SK-N-SH (cell line): ENCODE data around the gene IL13. TPM values are rescaled to one million over a fixed set of nuclear protein-coding genes. Genes with fewer than 3 reads are reported as not detected.

Experiments
- CTCF ChIA-PET: fragments of 300-600, 350-600 bp; formaldehyde crosslinking; extraction: SDS; loops from one replicate; lab custom pipeline; 2021; lab: Yijun Ruan, JAX
- POLR2A ChIA-PET: fragments of 350-600 bp; sonication (Branson Sonifier 250); formaldehyde crosslinking; extraction: SDS; loops from one replicate; lab custom pipeline; 2020; ENCODE audit warnings: antibody characterized with exemption, inconsistent platforms; lab: Yijun Ruan, JAX
- DNase-seq: peaks from one replicate; pipeline ENCODE4 v3.0.0; 2012
- H2AFZ ChIP-seq: fragments of 200-600 bp; sonication (generic); 2 replicates; pipeline ENCODE4 v1.8.1; 2016; ENCODE audit warnings: antibody characterized with exemption, mild to moderate bottlenecking, low read depth
- H3F3A ChIP-seq: fragments of 200-600 bp; sonication (generic); replicated peaks from 2 replicates; pipeline ENCODE3; 2016; ENCODE audit warnings: antibody characterized with exemption, mild to moderate bottlenecking; ENCODE audit not compliant: insufficient read depth
- H3K27ac ChIP-seq, 2 experiments: fragments of 200-500 bp in 1 of 2; fragments of 200-600 bp in 1 of 2; sonication (Bioruptor generic) in 1 of 2; sonication (generic), shearing (Covaris generic) in 1 of 2; 2 replicates each; pipeline versions ENCODE4 v1.5.1 to v1.6.1; 2014 to 2016; ENCODE audit warnings: low read depth in 2 of 2, inconsistent platforms in 1 of 2, low read length in 1 of 2, mild to moderate bottlenecking in 1 of 2, mixed read lengths in 1 of 2
- H3K27me3 ChIP-seq: fragments of 200-600 bp; sonication (generic), shearing (Covaris generic); 2 replicates; pipeline ENCODE4 v1.6.1; 2016; ENCODE audit warnings: mixed run types; ENCODE audit not compliant: insufficient read depth
- H3K36me3 ChIP-seq, 2 experiments: fragments of 200-500 bp in 1 of 2; fragments of 200-600 bp in 1 of 2; sonication (Bioruptor generic) in 1 of 2; sonication (generic) in 1 of 2; replicated peaks in 1 of 2; 2 replicates each; pipeline versions ENCODE3 to v1.5.1; 2014 to 2016; ENCODE audit warnings: low read length in 1 of 2, mild to moderate bottlenecking in 1 of 2; ENCODE audit not compliant: insufficient read depth in 2 of 2, control insufficient read depth in 1 of 2
- H3K4me1 ChIP-seq, 2 experiments: fragments of 200-500 bp in 1 of 2; fragments of 200-600 bp in 1 of 2; sonication (Bioruptor generic) in 1 of 2; sonication (generic), shearing (Covaris generic) in 1 of 2; 2 replicates each; pipeline versions ENCODE4 v1.5.1 to v1.6.1; 2014 to 2016; ENCODE audit warnings: low read depth in 1 of 2, low read length in 1 of 2, mixed run types in 1 of 2; ENCODE audit not compliant: insufficient read depth in 2 of 2, control insufficient read depth in 1 of 2
- H3K4me2 ChIP-seq: fragments of 200-600 bp; sonication (generic), shearing (Covaris generic); 2 replicates; pipeline ENCODE4 v1.6.1; 2017; ENCODE audit warnings: mixed run types
- H3K4me3 ChIP-seq, 2 experiments: fragments of 200-500 bp in 1 of 2; fragments of 200-600 bp in 1 of 2; sonication (Bioruptor generic) in 1 of 2; sonication (generic), shearing (Covaris generic) in 1 of 2; 2 replicates each; pipeline versions ENCODE4 v1.5.1 to v1.8.1; 2014 to 2016; ENCODE audit warnings: low read depth in 2 of 2, inconsistent platforms in 1 of 2, low read length in 1 of 2, mild to moderate bottlenecking in 1 of 2, mixed read lengths in 1 of 2, moderate library complexity in 1 of 2
- H3K79me2 ChIP-seq: fragments of 200-600 bp; sonication (generic); 2 replicates; pipeline ENCODE4 v1.8.1; 2017; ENCODE audit warnings: mild to moderate bottlenecking; ENCODE audit not compliant: insufficient read depth
- H3K9ac ChIP-seq: fragments of 200-600 bp; sonication (generic); 2 replicates; pipeline ENCODE4 v1.6.1; 2017; ENCODE audit warnings: mixed run types
- H3K9me2 ChIP-seq: fragments of 200-600 bp; sonication (generic); 2 replicates; pipeline ENCODE4 v1.6.1; 2017; ENCODE audit warnings: mixed run types
- H3K9me3 ChIP-seq: fragments of 200-600 bp; sonication (generic); 2 replicates; pipeline ENCODE4 v1.6.1; 2017; ENCODE audit warnings: mixed run types, mild to moderate bottlenecking, moderate library complexity
- H4K20me1 ChIP-seq: fragments of 200-600 bp; sonication (generic); 2 replicates; pipeline ENCODE4 v1.6.1; 2017; ENCODE audit warnings: mild to moderate bottlenecking, mixed run types; ENCODE audit not compliant: insufficient read depth
- CHD2 ChIP-seq: fragments of 150-350 bp; IDR thresholded peaks from 2 replicates; pipeline ENCODE4 v1.6.1; 2018; ENCODE audit warnings: low read length; ENCODE audit not compliant: partially characterized antibody
- ELF1 ChIP-seq: IDR thresholded peaks from 2 replicates; pipeline ENCODE4 v1.4.0; 2012
- EP300 ChIP-seq, 2 experiments: IDR thresholded peaks; 2 replicates each; pipeline versions ENCODE4 v1.4.0 to v1.6.1; 2012; ENCODE audit warnings: borderline replicate concordance in 1 of 2, low read depth in 1 of 2, low read length in 1 of 2
- FOSL2 ChIP-seq: IDR thresholded peaks from 2 replicates; pipeline ENCODE4 v1.4.0; 2012; ENCODE audit warnings: low read depth, mild to moderate bottlenecking, moderate library complexity, borderline replicate concordance
- FOXM1 ChIP-seq: IDR thresholded peaks from 2 replicates; pipeline ENCODE4 v1.4.0; 2012; ENCODE audit warnings: low read depth, mild to moderate bottlenecking
- GABPA ChIP-seq: IDR thresholded peaks from 2 replicates; pipeline ENCODE4 v1.4.0; 2012; ENCODE audit warnings: low read depth, mild to moderate bottlenecking
- GATA2 ChIP-seq: sonication (generic); formaldehyde crosslinking; IDR thresholded peaks from 2 replicates; pipeline ENCODE4 v1.5.0; 2020; ENCODE audit warnings: mild to moderate bottlenecking, missing genetic modification reagents
- MXI1 ChIP-seq: IDR thresholded peaks from 2 replicates; pipeline ENCODE4 v1.6.1; 2012; ENCODE audit warnings: mild to moderate bottlenecking, low read depth, low read length, improper control_type of control experiment
- NFIC ChIP-seq: IDR thresholded peaks from 2 replicates; pipeline ENCODE4 v1.4.0; 2012; ENCODE audit warnings: borderline replicate concordance
- RCOR1 ChIP-seq: fragments of 150-350 bp; IDR thresholded peaks from 2 replicates; pipeline ENCODE4 v1.6.1; 2017; ENCODE audit warnings: antibody characterized with exemption, low read length
- RFX5 ChIP-seq: IDR thresholded peaks from 2 replicates; pipeline ENCODE4 v1.6.1; 2012; ENCODE audit warnings: mild to moderate bottlenecking, improper control_type of control experiment, low read length
- RXRA ChIP-seq: IDR thresholded peaks from 2 replicates; pipeline ENCODE4 v1.4.0; 2012; ENCODE audit warnings: low read depth, mild to moderate bottlenecking, borderline replicate concordance
- YY1 ChIP-seq: IDR thresholded peaks from 2 replicates; pipeline ENCODE4 v1.4.0; 2012; ENCODE audit warnings: low read depth, mild to moderate bottlenecking
- WGBS: methylation state at CpG from one replicate; pipeline ENCODE4 v1.1.6; 2017; ENCODE audit warnings: low lambda C conversion rate; 5-methylcytosine and 5-hydroxymethylcytosine counted together
- polyA plus RNA-seq, 3 experiments: library from polyadenylated mRNA; depleted of rRNA; stranded (reverse); fragments of >200 nt; gene quantifications; 2 replicates each; pipeline ENCODE4 v1.2.3, GENCODE V29; 2012
- TF ChIP-seq, protein P1 (sequence below): IDR thresholded peaks from 2 replicates; pipeline ENCODE4 v1.4.0; 2012; ENCODE audit warnings: low read depth
- TF ChIP-seq, protein P2 (sequence below): fragments of 200-600 bp; sonication (generic); IDR thresholded peaks from 2 replicates; pipeline ENCODE4 v1.6.1; 2017; ENCODE audit warnings: antibody characterized with exemption, mild to moderate bottlenecking, moderate library complexity
- TF ChIP-seq, protein P3 (sequence below): IDR thresholded peaks from 2 replicates; pipeline ENCODE4 v1.4.0; 2012; ENCODE audit warnings: low read depth, borderline replicate concordance

The IL13 gene
- polyA plus RNA-seq, 1 of the 3 experiments (the other 2 are of a cell fraction), result 0.08 TPM

DNA sequence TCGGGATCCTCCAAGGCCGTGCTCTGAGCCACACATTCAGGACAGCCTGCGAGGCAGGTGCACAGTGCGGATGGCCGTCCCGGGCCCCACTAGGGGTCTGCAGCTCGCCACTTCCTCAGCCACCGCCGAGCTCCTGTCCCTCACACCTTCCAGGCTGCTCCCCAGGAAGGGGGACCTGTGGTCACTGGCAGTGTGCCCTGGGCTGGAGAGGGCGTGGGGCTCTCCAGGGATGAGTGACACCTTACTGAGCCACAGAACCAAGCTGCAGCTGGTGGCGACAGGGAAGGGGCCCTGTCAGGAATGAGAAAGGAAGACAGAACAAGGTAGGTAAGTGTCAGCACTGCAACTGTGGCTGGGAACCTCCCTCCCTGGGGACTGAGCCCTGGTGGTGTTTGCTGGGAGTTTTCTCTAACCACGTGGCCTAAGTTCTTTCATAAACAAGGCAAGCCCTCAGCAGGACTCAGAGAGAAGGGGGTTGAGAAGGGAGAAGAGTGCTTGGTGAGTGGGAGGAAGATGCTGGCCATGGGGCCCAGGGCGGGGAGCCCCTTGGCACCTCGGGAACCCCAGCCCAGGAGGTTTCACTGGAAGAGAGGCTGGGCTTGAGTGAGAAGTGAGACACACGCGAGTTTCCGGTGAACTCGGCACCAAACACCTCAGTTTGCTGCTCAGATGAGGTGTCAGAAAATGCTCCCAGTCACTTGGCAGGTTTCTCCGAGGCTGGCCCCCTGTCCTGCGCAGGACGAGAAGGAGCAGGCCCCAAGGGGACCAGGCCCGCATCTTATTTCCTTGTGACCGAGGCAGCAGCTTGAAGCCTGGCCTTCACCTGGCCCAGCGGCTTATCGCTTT is 5.2 kb downstream of the IL13 start:
- no peak overlapping the region for H3K4me2 ChIP-seq
- no peaks in the 10 kb centered on the region for H3F3A ChIP-seq
- POLR2A ChIA-PET, result no interaction called here
- no peak overlapping the region for H3K27ac ChIP-seq
- H3K79me2 ChIP-seq, result no peaks in the 10 kb centered on the region
- H2AFZ ChIP-seq, result no peak overlapping the region
- H3K27me3 ChIP-seq, result no peaks in the 10 kb centered on the region
- H3K9ac ChIP-seq, result no peak overlapping the region
- CTCF ChIA-PET, result no interaction called here
- H3K9me2 ChIP-seq, result no peaks in the 10 kb centered on the region
- no peaks in the 10 kb centered on the region for H4K20me1 ChIP-seq
- H3K4me3 ChIP-seq, result no peak overlapping the region
- 90% methylated on average over 17 of the region's 25 CpGs for WGBS
- no peaks in the 10 kb centered on the region; a peak in 1 of 4 replicates for H3K4me1 ChIP-seq
- DNase-seq, result no peak
- TF ChIP-seq EP300 (IDR thresholded peaks at IDR 0.05; ENCODE audit: borderline replicate concordance in 1 of 2, low read depth in 1 of 2, low read length in 1 of 2), result no peak
- TF ChIP-seq ELF1, result no peak
- TF ChIP-seq GATA2 (CRISPR knock-in tag), result no peak
- TF ChIP-seq RXRA, result no peak
- no peak for TF ChIP-seq GABPA
- TF ChIP-seq, protein P1, sequence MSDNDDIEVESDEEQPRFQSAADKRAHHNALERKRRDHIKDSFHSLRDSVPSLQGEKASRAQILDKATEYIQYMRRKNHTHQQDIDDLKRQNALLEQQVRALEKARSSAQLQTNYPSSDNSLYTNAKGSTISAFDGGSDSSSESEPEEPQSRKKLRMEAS, result no peak
- no peak for TF ChIP-seq FOSL2
- TF ChIP-seq MXI1, result no peak
- TF ChIP-seq FOXM1, result no peak
- TF ChIP-seq CHD2, result no peak
- TF ChIP-seq NFIC, result no peak
- TF ChIP-seq RCOR1, result no peak
- TF ChIP-seq, protein P2, sequence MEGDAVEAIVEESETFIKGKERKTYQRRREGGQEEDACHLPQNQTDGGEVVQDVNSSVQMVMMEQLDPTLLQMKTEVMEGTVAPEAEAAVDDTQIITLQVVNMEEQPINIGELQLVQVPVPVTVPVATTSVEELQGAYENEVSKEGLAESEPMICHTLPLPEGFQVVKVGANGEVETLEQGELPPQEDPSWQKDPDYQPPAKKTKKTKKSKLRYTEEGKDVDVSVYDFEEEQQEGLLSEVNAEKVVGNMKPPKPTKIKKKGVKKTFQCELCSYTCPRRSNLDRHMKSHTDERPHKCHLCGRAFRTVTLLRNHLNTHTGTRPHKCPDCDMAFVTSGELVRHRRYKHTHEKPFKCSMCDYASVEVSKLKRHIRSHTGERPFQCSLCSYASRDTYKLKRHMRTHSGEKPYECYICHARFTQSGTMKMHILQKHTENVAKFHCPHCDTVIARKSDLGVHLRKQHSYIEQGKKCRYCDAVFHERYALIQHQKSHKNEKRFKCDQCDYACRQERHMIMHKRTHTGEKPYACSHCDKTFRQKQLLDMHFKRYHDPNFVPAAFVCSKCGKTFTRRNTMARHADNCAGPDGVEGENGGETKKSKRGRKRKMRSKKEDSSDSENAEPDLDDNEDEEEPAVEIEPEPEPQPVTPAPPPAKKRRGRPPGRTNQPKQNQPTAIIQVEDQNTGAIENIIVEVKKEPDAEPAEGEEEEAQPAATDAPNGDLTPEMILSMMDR, result no peak
- TF ChIP-seq RFX5, result no peak
- TF ChIP-seq, protein P3, sequence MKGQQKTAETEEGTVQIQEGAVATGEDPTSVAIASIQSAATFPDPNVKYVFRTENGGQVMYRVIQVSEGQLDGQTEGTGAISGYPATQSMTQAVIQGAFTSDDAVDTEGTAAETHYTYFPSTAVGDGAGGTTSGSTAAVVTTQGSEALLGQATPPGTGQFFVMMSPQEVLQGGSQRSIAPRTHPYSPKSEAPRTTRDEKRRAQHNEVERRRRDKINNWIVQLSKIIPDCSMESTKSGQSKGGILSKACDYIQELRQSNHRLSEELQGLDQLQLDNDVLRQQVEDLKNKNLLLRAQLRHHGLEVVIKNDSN, result no peak
- TF ChIP-seq YY1, result no peak
- no peaks in the 10 kb centered on the region for H3K9me3 ChIP-seq
- H3K36me3 ChIP-seq, result no peaks in the 10 kb centered on the region
